SW480 (cell line): ENCODE measurements around the gene SESN1.
"Not testable (repeated sequence)": the region's sequence is repeated elsewhere in the genome, so short reads cannot be mapped to it uniquely, and the experiment has no call there.

Source experiments
- DNase-seq: peaks from one replicate; pipeline ENCODE4 v3.0.0-alpha.2; 2016; ENCODE audit warnings: low spot score

SESN1 gene

DNA sequence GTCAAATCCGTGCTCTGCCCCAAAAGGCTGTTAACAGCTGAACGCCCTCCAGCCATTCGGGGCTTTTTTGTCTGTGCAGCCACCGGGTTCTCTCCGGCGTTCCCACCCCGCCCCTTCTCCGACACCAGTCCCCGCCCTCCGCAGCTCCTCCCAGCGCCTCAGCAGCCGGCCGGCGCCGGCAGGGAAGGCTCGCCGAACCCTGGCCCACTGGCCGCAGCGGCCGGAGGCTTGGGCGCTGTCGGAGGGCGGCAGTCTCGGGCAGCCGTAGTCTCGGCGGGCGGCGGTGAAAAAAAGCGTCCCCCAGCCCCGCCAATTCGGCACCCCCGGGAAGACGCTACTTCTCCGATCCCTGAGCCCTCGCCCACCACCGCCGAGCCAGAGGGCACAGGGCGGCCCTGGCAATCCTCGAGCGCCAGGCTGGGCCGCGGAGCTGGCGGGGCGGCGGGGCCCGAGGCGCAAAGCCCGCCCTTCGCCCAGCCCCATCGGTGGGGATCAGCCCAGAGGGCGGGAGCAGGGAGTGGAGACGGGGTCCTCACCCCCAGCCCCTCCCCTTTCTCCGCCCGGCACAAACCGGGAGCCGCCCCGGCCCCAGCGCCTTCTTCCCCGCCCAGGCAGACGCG, at the start of gene SESN1:
Gene SESN1, minus strand, starts transcription at position 431 of the 620 bp plus-strand sequence. CDS start 773 bp downstream, outside the sequence.
- peak; percentile 91 for DNase-seq

DNA sequence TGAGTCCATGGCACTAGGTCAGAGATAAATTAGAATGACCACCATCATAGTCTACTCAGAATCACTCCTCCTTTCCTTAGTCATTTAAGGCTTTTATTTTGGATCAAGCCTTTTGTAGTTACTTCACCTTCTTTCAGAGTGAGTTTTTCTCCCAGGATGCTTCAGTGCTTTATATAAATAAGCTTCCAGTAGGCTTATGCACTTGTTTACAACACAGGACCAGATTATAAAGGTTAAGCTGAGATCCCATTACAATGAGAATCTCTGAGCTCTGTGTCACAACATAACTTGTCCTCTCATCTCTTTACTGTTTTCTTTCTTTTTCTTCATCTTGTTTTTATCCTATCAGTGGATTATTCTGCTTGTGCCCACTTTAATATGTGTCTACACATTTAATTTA, 48.5 kb upstream of the SESN1 start:
- no peak for DNase-seq

DNA sequence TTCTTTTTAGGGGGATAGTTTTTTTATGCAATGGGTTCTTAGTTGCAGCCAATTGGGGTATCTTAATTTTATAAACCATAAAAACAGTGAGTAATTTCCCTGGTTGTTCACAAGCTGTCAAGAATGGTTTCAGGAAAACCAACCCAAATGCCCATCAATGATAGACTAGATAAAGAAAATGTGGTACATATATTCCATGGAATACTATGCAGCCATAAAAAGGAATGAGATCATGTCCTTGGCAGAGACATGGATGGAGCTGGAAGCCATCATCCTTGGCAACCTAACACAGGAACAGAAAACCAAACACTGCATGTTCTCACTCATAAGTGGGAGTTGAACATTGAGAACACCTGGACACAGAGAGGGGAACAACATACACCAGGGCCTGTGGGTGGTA, 47.4 kb upstream of the SESN1 start:
- DNase-seq, result not testable (repeated sequence)

DNA sequence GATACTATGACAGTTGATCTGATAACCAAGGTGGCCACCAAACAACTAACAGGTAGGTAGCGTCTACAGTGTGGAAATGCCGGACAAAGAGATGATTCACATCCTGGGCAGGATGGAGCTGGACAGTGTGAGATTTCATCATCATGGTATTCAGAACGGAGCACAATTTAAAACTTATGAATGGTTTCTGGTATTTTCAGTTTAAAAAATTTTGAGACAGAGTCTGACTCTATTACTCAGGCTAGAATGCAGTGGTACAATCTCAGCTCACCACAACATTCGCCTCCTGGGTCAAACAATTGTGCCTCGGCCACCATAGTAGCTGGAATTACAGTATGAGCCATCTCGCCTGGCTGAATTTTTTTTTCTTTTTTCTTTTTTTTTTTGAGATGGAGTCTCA, 44.5 kb upstream of the SESN1 start:
- DNase-seq, result peak; percentile 4

DNA sequence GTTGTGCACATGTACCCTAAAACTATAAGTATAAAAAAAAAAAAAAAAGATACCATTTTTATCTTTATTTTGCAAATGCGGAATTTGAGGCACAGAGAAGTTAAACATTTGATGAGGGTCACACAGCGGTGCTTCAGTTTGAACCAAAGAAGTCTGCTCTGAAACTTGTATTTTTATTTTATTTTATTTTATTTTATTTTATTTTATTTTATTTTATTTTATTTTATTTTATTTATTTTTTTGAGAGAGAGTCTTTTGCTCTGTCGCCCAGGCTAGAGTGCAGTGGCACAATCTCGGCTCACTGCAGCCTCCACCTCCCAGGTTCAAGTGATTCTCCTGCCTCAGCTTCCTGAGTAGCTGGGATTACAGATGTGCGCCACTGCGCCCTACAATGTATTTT, 41.9 kb upstream of the SESN1 start:
- not testable (repeated sequence) for DNase-seq

DNA sequence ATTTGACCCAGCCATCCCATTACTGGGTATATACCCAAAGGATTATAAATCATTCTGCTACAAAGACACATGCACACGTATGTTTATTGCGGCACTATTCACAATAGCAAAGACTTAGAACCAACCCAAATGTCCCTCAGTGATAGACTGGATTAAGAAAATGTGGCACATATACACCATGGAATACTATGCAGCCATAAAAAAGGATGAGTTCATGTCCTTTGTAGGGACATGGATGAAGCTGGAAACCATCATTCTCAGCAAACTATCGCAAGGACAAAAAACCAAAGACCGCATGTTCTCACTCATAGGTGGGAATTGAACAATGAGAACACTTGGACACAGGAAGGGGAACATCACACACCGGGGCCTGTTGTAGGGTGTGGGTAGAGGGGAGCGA, 41.4 kb upstream of the SESN1 start:
- not testable (repeated sequence) for DNase-seq

DNA sequence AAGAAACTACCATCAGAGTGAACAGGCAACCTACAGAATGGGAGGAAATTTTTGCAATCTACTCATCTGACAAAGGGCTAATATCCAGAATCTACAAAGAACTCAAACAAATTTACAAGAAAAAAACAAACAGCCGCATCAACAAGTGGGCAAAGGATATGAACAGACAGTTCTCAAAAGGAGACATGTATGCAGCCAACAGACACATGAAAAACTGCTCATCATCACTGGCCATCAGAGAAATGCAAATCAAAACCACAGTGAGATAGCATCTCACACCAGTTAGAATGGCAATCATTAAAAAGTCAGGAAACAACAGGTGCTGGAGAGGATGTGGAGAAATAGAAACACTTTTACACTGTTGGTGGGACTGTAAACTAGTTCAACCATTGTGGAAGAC, 41.0 kb upstream of the SESN1 start:
- not testable (repeated sequence) for DNase-seq

DNA sequence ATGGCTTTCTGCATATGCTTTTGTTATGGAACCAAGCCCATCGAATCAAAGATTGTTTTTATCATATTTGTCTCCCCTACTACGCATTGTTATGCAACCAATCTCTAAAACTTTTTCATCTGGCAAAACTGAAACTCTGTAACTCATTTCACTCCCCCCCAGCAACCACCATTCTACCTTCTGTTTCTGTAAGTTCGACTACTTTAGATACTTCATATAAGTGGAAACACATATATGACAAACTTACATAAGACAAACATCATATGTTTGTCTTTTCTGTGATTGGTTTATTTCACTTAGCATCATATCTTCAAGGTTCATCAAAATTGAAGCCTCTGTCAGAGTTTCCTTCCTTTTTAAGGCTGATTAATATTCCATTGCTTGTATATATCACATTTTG, 35.4 kb upstream of the SESN1 start:
- no peak for DNase-seq

DNA sequence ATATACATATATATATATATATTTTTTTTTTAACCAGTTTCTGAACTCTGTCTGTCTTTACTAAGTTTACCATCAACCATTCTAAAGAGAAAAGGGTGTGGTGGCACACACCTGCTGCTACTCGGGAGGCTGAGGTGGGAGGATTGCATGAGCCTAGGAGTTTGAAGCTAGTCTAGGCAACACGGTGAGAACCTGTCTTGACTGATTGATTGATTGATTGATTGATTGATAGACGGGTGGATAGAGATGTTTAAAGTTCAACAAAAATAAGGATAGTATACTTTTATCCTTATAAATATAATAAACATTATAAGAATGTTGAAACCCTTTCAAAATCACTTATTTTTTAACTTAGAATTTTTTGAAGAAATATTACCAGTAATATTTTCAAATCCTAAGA, 30.9 kb upstream of the SESN1 start:
- no peak for DNase-seq

DNA sequence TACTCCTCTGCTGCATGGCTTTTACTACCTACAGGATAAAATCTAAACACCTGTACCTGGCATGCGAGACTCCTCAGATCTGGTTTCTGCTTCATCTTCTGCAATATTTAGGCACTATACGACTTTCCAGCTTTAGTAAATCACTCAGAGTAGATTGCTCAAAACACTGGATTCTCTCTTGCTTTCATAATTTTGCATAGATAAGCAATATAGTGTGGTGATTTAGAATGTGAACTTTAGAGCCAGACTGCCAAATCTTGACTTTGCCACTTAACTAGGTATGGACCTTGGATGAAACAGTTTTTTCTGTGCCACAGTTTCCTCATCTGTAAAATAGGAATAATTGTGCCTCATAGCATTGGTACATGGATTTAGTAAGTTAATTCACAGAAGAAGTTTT, 29.6 kb upstream of the SESN1 start:
- DNase-seq, result no peak

DNA sequence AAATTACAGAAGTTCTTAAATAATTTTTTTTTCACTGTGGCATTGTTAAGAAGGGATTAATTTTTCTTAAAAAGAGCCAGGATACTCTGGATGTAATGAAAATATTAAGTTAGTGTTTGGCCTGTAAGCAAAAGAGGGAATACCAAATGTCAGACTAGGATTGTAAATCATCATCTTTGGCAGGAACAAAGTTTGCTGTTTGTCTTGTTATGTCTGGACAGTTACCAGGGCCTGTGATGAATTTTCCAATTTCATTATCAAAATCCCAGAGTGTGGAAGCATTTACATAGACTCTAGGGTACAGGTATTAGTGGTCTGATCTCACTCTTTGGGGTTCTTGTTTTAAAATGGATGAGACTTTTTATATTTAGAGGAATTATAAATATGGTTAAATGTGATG, 26.8 kb upstream of the SESN1 start:
- no peak for DNase-seq

DNA sequence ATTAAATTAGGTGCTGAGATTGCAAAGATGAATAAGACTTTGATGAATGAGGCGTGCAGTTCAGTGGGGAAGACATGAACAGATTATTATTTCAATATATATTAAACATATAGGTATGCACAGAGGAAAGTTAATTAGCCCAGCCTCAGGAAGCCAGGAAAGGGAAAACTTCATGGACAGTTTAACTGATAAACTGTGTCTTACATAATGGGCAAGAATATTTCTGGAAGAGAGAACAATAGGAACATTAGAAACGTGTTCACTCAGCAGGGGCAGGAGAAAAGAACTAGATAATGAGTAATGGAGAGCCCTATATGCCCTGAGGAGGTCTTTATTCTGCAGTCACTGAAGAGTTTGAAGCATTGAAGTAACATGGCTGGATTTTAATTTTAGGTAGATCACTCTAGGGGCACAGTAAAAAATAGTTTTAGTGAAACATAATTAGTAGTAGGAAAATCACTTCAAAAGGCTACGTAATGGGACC, 24.3 kb upstream of the SESN1 start:
- no peak for DNase-seq

DNA sequence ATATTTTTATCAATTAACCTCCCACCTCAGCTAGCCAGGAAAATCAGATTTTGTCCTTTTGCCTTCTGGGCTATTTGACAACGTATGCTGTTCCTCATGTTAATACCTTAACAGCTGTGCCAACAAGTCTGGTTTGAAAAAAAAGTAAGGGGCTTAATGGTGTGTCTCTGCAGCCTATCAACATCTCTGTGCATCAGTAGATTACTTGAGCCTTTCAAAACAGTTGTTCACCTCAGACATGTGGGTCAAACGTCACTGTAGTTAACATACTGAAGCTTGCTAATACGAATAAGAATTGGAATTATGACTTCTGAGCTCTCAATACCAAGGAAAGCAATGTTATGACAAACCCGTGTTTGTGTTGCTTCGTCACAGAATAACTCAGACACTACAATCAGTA, 23.7 kb upstream of the SESN1 start:
- DNase-seq, result no peak

DNA sequence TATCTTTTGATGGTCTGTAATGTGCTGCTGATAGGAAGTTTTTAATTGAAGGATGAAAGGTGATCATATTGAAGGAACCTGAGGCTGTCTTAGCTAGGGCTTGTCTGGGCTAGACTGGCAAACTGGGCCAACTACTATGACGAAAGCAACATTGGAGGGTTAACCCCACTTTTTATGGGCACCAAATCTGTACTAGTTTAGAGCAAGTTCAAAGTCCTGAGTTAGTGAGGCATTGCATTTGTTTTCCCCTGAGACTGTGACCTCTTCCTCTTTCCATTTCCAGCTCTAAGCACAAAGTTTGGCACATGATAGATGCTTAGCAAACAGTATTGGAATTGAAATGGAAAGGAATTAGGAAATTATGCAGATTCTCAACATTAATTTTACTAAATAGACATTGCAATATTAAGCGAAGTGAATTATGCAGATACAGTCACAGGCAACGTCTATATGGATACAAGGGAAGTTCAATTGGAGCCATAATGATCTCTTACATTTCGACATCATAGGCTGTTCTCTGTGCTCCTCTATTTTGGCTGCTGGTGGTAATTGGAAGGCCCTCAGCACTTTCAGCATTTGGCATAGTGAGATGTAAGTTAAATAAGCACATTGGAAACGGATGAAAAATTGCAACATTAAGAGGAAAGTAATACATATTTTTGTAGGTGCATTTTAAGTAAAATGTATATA, 22.8 kb upstream of the SESN1 start:
- DNase-seq, result no peak

DNA sequence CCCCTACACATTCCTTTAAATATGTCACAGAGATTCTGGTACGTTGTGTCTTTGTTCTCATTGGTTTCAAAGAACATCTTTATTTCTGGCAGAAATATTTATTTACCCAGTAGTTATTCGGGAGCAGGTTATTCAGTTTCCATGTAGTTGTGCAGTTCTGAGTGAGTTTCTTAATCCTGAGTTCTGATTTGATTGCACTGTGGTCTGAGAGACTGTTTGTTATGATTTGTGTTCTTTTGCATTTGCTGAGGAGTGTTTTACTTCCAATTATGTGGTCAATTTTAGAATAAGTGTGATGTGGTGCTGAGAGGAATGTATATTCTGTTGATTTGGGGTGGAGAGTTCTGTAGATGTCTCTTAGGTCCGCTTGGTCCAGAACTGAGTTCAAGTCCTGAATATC, 18.0 kb upstream of the SESN1 start:
- not testable (repeated sequence) for DNase-seq

DNA sequence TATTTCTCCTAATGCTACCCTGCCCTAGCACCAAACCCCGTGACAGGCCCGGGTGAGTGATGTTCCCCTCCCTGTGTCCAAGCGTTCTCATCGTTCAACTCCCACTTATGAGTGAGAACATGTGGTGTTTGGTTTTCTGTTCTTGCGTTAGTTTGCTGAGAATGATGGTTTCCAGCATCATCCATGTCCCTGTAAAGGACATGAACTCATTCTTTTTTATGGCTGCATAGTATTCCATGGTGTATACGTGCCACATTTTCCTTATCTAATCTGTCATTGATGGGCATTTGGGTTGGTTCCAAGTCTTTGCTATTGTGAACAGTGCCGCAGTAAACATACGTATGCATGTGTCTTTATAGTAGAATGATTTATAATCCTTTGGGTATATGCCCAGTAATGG, 15.0 kb upstream of the SESN1 start:
- DNase-seq, result not testable (repeated sequence)

DNA sequence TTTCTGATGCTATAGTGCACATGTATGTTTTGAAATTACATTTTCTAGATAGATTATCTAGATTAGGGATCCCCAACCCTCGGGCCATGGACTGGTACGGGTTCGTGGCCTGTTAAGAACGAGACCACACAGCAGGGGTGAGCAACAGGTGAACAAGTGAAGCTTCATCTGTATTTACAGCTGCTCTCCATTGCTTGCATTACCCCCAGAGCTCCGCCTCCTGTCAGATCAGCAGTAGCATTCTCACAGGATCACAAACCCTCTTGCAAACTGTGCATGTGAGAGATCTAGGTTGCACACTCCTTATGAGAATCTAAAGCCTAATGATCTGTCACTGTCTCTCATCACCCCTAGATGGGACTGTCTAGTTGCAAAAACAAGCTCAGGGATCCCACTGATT, 11.0 kb upstream of the SESN1 start:
- no peak for DNase-seq

DNA sequence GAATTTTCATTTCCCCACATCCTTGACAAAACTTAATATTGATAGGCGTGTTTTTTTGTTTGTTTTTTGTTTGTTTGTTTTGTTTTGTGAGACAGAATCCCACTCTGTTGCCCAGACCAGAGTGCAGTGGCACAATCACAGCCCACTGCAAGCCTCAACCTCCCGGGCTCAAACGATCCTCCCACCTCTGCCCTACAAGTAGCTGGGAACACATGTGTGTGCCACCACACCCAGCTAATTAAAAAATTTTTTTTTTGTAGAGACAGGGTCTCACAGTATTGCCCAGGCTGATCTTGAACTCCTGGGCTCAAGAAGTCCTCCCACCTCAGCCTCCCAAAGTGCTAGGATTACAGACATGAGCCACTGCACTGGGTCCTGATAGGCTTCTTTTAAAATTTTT, 9.9 kb upstream of the SESN1 start:
- DNase-seq, result no peak

DNA sequence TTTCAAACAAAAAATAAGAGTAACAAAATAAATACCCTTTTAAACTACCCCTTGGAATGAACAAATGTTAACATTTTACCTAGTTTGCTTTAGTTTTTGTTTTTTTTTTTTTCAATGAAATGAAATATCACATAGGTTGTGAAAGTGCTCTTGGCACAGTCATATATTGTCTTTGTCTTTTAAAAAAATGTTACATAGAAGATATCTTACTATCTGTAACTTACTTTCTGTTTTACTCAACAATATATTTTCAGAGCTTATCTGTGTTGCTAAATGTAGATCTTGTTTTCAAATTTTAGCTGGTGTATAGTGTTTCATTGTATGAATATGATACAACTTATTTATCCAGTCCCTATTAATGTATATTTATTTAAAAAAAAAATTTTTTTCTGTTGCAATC, 9.3 kb upstream of the SESN1 start:
- DNase-seq, result no peak

DNA sequence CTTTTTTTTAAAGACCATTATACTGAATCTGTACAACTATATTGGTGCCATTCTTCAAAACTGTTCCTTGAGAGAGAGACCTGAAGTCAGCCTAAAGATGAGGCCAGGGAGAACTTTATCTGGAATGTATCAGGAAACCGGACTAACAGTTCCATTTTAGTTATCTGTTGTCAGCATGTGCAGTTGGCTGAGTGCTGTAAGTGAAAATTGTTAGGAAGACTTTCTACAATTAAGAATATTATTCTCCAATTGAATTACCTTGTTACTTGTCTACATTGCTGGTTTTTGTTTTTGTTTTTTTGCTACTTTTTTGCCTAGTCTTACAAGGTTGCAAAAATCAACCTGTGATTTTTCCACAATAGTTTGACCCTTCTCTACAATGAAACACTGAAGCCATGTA, 8.1 kb upstream of the SESN1 start:
- DNase-seq, result no peak

DNA sequence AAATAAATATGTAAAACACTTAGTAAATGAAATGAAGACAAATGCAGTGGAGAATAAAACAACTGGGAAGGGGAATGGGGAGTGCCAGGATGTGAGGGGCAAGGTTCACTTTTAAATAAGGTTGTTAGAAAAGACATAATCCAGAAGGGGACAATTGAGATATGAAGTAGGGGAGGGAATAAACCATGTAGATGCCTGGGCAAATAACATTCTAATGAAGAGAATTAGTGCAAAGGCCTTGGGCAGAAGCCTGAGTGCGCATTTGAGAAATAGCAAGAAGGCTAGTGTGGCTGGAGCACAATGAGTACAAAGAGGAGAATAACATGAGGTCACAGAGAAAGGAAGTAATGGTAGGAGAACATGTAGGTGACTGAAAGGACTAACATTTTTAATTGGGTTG, 3.0 kb upstream of the SESN1 start:
- DNase-seq, result no peak

DNA sequence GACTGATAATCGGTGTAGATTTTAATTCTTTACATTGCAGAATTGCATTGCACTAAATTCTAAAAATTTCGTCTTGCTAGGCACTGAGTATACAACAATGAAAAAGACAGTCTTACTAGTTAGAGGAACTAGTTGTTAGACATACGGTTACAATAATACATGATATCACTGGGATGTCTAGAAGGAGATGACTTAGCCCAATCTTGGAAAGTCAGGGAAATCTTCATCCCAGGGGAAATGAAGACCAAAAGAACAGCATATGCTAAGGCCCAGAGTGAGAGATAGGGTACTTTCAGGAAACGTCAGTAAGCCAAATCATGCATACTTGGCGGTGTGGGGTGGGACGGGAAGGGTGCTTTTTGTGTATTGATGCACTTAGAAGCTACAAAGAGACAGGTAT, 1.6 kb upstream of the SESN1 start:
- no peak for DNase-seq

DNA sequence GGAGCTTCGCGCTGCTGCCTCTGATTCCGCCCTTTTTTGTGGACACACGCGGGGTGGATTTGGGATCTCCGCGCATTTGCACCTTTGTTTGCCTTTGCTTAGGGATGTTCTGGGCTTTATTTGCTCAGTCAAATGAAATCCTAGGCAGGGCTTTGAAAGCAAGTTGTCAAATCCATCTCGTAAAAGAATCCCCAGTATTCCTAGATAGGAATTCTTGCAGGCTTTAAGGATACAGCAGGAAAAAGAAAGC, 1.1 kb upstream of the SESN1 start:
- DNase-seq, result no peak
